GM19324 (cell line): ENCODE data around the gene TSPOAP1.

Source experiments
- ATAC-seq: cut with Tn5 transposase; IDR thresholded peaks from one replicate; pipeline ENCODE4 v1.9.1; 2021; ENCODE audit warnings: mild to moderate bottlenecking, moderate library complexity; ENCODE audit not compliant: unreplicated experiment, low FRiP score

TSPOAP1 gene

GRCh38 chr17:58330997-58331814 is 2.6 kb upstream of the TSPOAP1 start:
- no peak for ATAC-seq

DNA sequence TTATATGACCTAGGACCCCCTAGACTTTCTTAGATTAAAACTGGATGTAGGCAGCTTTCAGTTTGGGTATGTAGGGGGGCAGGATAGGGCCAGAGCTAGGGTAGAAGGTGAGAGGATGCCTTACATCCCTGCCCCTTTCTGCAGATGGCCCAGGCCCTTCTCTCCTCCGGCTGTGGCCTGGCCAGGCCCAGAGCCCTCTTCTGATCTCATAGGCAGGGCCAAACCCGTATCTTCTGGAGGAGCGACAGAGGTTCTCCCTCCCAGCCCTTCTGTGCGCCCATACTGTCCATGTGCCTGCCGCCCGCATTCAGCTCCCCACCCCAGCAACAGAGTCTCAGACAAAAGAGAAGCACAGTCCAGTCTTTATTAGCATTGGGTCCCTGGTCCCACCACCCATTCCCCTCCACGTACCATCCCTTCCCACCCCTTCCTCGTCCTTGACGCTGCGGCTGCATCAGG is 2.0 kb upstream of the TSPOAP1 start:
- no peak for ATAC-seq

GRCh38 chr17:58329810-58330537 is 1.4 kb upstream of the TSPOAP1 start:
- peak; percentile 4 for ATAC-seq

DNA sequence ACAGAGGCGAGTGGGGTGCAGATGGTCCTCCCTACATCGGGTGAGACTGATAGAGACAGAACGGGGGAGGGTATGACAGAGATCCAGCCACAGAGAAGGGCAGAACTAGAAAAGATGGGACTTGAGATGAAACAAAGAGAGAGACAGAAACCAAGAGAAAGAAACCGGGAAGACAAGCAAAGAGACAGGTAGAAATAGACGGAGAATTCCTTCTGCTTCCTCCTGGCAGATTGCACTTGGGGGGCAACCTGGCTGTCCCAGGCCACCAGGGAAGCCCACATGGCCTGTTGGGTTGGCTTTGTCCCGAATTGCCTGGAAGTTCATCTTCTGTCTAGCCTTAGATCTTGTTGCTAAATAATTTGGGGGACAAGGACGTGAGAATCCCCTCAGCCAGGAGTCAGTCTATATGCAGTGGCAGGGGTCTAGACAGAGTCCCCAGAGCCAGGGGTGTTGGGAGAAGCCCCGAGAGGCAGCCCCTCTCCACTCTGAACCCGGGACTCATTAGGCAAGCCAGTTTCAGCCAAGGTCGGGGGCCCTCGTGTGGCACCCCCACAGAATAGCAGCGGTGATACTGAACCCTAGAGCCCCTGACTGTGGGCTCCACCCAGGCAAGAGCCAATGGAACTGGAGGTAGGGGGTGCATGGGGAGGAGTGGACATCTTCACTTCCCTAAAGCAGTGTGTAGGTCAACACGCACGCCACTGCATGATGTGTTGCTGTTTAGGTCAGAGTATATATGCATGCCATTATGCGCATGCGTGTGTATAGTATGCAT is 627 bp upstream of the TSPOAP1 start:
- peak; percentile 40 for ATAC-seq

- no peak for ATAC-seq
These were observed 1.0 kb downstream of the TSPOAP1 start for GRCh38 chr17:58327363-58328194.

DNA sequence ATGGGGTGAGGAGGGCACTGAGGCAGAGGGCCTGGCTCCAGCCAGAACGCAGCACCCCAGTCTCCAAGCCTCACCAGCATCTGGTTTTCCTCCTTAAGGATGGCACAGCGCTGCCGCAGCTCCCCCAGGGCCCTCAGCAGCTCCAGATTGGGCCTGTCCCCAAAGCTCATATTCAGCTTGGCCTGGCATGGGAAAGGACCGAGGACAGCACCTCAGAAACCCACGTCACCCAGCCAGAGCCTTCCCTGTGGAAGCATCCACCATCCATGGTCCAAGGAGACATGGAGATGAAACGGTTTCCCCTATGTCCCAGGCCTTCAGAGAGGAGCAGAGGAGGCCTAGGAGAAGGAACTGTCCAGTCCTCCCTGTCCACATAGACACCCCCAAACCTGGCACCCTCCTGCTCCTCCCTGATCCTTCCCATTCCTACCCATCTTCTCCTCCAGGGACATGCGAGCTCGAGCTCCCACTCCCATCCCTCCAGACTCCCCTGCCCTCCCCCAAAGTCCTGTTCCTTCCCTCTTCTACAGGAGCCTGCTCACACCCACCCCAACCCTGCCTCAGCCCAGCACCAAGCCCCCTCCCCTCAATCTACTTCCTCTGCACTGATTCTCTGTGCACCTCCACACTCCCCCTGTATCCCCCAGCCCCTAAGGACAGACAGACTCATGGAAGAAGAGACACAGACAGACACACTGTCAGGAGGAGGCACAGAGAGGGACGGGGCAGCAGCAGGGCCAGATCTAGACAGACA is 1.8 kb downstream of the TSPOAP1 start:
- no peak for ATAC-seq

GRCh38 chr17:58325976-58326468 is 2.6 kb downstream of the TSPOAP1 start:
- ATAC-seq, result no peak

GRCh38 chr17:58325289-58325726 is 3.3 kb downstream of the TSPOAP1 start:
- no peak for ATAC-seq

DNA sequence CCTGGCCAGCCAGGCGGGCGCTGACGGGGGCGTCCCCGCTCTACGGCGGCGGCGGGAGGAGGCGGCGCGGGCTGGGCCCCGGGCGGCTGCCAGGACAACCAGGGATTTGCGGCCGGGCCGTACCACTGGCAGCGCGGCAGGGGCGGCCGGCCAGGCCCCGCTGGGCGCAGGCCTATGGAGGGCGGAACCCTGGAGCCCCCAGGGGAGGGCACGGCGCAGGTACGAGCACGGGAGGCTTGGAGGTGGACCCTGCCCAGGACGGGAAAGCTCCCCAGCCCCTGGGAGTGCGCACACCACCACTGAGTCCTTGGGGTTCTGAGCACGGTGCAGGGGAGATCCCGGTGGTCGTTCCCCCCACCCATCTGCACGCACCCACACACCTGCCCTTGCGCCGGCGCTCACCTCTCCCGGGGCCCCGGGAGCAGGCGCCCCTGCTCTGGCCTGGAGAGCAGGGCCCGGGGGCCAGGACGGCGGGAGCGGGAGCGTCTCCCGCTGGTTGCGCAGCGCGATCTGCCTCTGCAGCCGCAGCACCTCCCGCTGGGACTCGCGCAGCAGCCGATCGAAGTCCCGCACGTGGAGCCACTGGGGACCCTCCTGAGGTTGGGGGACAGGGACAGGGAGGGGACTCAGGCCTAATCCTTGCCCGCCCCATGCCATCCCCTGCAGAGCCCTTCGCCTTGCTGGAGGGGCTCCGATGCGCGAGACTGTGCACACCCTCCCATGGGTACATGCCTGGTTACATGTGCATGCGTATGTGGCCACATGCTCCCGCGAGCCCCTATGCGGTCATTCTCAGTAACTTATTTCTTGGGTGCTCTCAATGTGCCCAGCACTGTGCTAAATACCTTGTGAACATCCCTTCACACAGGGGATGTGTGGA is 3.9 kb downstream of the TSPOAP1 start:
- no peak for ATAC-seq

DNA sequence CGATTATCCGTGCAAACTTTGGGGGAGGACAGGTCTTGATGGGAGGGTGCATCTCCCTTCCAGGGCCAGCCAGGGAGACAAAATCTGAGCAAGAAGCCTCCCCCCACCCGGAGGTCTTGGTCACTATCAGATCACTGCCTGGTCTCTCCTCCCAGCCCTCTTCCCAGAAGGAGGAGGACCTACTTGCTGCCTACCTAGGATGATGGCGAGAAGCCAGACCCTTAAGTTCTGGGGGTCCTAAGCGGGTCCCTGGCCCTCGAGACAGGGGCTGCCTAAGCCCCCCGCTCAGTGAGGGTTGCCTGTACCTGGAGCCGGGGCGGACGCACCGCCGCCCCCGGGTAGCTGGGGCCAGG is 4.6 kb downstream of the TSPOAP1 start:
- ATAC-seq, result no peak

DNA sequence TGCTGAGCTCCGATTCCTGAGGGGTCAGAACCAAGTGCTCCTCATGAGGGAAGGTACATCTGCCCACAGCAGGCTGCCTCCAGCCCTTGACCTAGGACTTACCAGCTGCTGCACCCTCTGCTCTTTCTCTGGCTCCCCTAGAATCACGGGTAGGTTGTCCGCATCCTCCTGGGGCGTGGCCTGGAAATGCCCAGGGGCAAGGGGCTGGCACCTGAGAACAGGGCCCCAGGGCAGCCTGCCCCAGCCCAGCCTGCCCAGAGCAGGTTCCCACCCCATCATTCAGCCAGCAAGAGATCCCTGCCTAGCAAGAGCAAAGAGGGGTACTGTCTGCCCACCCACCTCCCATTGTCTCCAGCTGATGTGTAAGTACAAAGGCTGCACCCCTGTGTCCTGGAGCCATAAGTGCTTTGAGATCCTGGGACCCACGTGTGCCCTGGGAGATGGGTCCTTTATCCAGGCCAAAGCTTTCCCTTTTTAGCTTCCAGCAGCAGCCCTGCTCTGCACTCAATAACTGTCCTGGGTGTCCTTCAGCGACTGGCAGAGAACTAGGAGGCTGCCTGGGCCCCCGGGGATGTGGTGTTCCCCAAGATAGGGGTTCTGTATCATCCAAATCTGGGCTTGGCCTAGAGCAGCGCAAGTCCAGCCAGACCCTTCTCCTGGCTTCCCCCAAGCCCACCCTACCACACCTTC is 5.1 kb downstream of the TSPOAP1 start:
- ATAC-seq, result no peak

GRCh38 chr17:58322581-58323185 is 5.9 kb downstream of the TSPOAP1 start:
- no peak for ATAC-seq

- no peak for ATAC-seq
These were observed 6.7 kb downstream of the TSPOAP1 start for GRCh38 chr17:58321571-58322525.

GRCh38 chr17:58320570-58321323 is 7.8 kb downstream of the TSPOAP1 start:
- no peak for ATAC-seq

GRCh38 chr17:58320163-58320558 is 8.4 kb downstream of the TSPOAP1 start:
- no peak for ATAC-seq
